Endothelial cell of hepatic sinusoid (primary cell): Measurements from ENCODE around the gene POLR2A.
"Not testable (repeated sequence)": the region's sequence is repeated elsewhere in the genome, so short reads cannot be mapped to it uniquely, and the experiment has no call there.

Experiments
- in situ Hi-C: cut with HindIII; loops from 2 replicates; pipeline ENCODE4 v1.10.0; 2017; ENCODE audit warnings: low sequenced_read_pairs

The POLR2A gene

DNA sequence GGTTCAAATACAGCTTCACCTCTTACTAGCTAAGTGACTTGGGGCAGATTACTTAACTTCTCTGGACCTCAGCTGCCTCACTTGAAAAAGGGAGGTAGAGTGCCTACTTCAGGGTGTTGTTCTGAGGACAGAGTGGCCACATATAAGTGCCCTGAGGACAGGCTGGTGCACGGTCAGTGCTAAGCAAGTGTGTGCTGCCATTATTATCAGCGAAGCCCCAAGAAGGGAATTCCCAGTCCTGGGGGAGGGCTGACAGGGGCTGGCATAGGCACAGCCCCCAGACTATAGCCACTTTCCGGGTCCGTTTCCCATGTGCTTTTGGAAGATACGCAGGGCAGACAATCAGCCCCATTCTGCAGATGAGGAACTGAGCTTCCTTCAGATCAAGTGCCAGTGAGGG, 7.2 kb upstream of the POLR2A start:
- in situ Hi-C loops, result loop anchor here (5.0 kb wide), 2 partner anchors 45 to 90 kb away; no protein-coding TSS in a partner anchor

GRCh38 chr17:7477392-7478275, 6.5 kb upstream of the POLR2A start:
- in situ Hi-C loops, result loop anchor here (5.0 kb wide), 2 partner anchors 45 to 90 kb away; no protein-coding TSS in a partner anchor

- in situ Hi-C loops, result loop anchor here (5.0 kb wide), 2 partner anchors 46 to 91 kb away; no protein-coding TSS in a partner anchor
Observed at GRCh38 chr17:7478276-7479212, 5.6 kb upstream of the POLR2A start.

DNA sequence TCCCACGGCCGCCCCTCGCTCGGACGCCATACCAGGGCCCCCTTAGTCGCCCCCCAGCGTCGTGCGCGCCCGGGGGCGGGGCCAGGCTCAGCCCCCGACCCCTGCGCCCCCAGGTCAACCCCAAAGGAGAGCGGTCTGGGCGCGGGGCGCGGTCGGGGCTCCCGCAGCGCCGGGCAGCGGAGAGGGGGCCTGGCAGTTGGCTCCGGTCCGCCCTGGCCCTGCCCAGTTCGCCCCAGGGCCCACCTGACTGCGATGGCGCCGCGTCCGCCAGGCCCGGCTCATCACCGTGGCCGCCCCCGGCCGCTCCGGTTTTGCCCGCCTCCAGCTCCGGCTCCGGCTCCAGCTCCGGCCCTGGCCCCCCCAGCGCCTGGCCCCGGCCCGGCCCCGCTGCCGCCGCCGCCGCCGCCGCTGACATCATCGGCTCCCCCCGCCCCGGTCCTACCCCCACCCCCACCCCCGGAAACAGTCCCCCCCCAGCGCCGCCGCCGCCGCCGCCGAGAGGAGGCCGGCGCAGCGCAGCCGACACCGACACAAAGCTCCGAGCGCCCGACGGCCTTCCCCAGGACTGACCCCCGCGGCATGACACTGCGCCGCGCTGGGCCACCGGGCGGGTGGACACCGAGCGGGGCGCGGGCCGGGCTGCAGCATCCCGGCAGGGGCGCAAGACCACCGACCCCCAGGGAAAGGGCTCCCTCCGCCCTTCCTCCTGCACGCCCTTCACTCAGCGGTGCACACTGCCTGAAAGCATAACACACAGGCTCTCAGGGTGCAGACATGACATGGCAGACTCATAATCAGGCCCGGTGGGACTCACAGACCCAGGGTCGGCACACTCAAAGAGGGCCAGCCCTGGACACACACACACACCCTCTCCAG, 4.7 kb upstream of the POLR2A start, which contains the start of gene ZBTB4:
ZBTB4 (minus strand) TSS at position 419 of the 876 bp plus-strand sequence. CDS start 12,830 bp downstream, outside the sequence.
- in situ Hi-C loops, result loop anchor here (5.0 kb wide), 2 partner anchors 47 to 92 kb away; no protein-coding TSS in a partner anchor

DNA sequence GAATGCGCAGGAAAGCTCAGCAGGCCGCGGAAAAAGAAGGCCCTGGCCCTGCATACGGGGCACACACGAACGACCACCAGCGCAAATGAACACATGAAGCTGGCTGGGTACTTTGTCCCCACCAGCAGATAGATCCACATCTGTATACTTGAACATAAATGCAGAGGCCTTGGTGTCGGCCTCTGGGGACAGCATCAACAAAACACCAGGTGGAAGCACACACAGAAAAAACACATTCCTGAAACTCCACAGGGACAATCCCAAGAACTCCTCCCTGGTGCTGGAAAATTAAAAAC, 4.1 kb upstream of the POLR2A start:
- in situ Hi-C loops, result no loop called here

DNA sequence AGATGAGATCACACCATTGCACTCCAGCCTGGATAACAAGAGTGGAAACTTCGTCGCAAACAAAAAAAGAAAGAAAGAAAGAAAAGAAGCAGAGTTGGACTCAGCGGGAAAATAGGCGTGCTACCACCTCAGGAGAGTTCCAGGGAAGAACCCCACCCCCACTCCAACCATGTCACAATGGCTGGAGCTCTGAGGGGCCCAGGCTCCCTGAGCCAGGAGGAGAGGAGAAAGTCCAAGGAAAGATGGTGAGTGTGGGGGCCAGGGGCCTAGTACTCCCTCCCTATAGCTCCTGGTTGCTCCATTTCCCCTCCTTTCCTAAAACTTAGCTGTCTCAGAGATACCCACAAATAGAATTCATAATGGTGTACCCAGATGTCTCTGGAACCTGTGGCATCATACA, 2.9 kb upstream of the POLR2A start, which contains the start of gene SLC35G6:
SLC35G6 (plus strand) TSS at position 172 of the 400 bp plus-strand sequence; CDS start at position 243, 71 bp downstream.
- in situ Hi-C loops, result not testable (repeated sequence)

DNA sequence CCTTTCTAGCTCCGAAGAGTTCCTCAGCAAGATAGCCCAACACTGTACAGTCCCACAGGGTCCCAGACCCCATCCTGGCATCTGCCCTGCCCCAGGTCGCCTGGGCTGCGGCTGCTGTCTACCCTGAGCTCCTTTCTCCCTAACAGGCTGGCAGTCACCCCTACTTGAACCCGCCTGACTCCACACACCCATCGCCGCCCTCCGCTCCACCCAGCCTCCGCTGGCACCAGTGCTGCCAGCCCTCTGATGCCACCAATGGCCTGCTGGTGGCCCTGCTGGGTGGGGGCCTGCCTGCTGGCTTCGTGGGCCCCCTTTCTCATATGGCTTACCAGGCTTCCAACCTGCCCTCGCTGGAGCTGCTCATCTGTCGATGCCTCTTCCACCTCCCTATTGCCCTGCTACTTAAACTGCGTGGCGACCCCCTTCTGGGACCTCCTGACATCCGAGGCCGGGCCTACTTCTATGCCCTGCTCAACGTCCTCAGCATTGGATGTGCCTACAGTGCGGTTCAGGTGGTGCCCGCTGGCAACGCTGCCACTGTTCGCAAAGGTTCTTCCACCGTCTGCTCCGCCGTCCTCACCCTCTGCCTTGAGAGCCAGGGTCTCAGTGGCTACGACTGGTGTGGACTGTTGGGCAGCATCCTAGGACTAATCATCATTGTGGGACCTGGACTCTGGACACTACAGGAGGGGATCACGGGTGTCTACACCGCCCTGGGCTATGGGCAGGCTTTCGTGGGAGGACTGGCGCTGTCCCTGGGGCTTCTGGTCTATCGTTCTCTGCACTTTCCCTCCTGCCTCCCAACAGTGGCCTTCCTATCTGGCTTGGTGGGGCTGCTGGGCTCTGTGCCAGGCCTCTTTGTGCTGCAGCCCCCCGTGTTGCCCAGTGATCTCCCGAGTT, 2.1 kb upstream of the POLR2A start:
- in situ Hi-C loops, result not testable (repeated sequence)

DNA sequence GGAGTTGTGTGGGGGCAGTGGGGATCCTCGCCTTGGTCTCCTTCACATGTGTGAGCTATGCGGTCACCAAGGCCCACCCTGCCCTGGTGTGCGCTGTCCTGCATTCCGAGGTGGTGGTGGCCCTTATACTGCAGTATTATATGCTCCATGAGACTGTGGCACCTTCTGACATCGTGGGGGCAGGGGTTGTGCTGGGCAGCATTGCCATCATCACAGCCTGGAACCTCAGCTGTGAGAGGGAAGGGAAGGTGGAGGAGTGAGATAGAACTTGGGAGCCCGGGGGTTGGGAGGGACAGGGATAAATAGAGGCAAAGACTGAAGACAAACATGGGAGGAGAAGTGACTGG, 1.5 kb upstream of the POLR2A start:
- in situ Hi-C loops, result not testable (repeated sequence)

GRCh38 chr17:7483255-7484066, 705 bp upstream of the POLR2A start:
- in situ Hi-C loops, result no loop called here

GRCh38 chr17:7484919-7485377, 782 bp downstream of the POLR2A start:
- in situ Hi-C loops, result no loop called here

- in situ Hi-C loops, result no loop called here
Observed at GRCh38 chr17:7486181-7486580, 2.0 kb downstream of the POLR2A start.

GRCh38 chr17:7490144-7490543, 6.0 kb downstream of the POLR2A start:
- in situ Hi-C loops, result no loop called here

DNA sequence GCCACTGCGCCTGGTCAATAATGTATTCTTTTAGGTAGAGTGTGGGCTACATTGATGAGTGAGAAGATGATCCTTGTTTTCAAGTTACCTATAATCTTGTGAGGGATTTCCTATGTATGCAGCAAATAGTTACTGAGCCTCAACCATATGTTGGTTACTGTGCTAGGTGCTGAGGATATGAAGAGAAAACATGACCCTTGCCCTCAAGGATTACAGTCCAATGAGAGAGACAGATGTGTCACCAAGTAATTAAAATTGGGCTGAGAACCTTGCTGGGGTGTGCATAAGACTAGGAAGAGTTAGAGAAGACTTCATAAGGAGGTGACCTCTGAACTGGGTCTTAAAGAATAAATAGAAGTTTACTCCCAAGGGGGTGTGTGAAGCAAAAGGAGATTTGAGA, 7.4 kb downstream of the POLR2A start:
- in situ Hi-C loops, result no loop called here

- in situ Hi-C loops, result no loop called here
Observed at GRCh38 chr17:7493941-7494340, 9.8 kb downstream of the POLR2A start.

DNA sequence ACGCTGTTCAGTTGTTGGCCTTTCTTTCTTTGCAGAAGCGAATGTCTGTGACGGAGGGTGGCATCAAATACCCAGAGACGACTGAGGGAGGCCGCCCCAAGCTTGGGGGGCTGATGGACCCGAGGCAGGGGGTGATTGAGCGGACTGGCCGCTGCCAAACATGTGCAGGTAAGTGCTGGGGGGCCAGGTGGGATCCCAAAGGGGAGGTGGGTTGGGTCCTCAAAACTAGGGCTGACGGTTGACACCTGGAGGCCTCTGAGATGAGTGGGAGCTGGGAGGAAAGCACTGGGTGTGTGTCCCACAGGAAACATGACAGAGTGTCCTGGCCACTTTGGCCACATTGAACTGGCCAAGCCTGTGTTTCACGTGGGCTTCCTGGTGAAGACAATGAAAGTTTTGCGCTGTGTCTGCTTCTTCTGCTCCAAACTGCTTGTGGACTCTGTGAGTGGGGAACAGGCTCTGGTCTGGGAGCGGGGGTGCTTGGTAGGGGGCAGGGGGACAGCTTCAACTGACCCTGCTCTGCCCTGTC, 11.8 kb downstream of the POLR2A start:
- in situ Hi-C loops, result no loop called here

- in situ Hi-C loops, result no loop called here
Observed at GRCh38 chr17:7496470-7497183, 12.5 kb downstream of the POLR2A start.

- in situ Hi-C loops, result no loop called here
Observed at GRCh38 chr17:7497228-7497627, 13.1 kb downstream of the POLR2A start.

DNA sequence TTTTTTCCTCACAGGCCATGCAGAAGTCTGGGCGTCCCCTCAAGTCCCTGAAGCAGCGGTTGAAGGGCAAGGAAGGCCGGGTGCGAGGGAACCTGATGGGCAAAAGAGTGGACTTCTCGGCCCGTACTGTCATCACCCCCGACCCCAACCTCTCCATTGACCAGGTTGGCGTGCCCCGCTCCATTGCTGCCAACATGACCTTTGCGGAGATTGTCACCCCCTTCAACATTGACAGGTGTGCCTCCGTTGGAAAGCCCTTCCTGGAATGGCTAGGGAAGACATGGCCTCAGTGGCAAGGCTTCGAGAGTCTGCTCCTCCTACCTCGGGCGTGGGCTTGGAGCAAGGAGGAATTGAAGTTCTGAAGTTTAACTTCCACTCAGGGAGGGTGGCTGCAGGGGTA, 13.5 kb downstream of the POLR2A start:
- in situ Hi-C loops, result no loop called here
